ENCODE data around the gene ABCC11.
"Not testable (repeated sequence)": the region's sequence is repeated elsewhere in the genome, so short reads cannot be mapped to it uniquely, and the experiment has no call there.

ABCC11 gene

DNA sequence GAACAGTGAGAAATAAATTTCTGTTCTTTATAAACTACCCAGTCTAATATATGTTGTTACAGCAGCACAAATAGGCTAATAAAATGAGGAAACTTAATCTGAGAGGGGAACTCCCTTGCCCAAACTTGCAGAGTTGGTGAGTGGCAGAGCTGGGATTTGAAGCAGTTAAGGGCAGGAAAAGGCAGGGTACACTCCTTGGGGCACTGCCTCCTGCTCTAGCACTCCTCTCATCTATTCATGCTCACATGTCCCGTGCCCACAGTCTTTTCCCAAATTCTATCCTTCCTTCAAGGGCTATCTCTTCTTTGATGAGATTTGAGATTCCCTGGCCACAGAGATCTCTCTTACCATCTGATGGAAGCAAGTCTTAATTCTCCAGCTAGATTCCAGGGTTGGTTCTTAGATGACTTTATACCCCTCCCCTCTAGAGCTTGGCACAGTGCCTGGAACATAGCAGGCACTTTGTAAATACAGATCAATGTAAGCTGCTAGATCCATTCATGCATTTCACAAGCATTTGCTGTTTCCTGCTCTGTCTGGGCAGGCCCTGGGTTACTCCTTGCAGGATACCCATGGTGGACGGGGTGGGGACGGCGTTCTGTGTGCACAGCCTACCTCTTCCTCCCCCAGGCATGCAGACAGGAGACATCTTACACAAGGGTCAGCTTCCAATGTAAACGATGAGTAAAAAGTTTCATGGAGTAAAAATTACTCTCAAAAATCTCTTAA lies 52.3 kb downstream of the ABCC11 start:
- peak; percentile 19 for DNase-seq (ENCODE audit: low read depth)
- H3K4me3 ChIP-seq (ENCODE audit: control insufficient read depth, low read depth, low read length): no peak overlapping the region
- TF ChIP-seq, protein P1, sequence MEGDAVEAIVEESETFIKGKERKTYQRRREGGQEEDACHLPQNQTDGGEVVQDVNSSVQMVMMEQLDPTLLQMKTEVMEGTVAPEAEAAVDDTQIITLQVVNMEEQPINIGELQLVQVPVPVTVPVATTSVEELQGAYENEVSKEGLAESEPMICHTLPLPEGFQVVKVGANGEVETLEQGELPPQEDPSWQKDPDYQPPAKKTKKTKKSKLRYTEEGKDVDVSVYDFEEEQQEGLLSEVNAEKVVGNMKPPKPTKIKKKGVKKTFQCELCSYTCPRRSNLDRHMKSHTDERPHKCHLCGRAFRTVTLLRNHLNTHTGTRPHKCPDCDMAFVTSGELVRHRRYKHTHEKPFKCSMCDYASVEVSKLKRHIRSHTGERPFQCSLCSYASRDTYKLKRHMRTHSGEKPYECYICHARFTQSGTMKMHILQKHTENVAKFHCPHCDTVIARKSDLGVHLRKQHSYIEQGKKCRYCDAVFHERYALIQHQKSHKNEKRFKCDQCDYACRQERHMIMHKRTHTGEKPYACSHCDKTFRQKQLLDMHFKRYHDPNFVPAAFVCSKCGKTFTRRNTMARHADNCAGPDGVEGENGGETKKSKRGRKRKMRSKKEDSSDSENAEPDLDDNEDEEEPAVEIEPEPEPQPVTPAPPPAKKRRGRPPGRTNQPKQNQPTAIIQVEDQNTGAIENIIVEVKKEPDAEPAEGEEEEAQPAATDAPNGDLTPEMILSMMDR (conservative IDR thresholded peaks at IDR 0.05; ENCODE audit: control insufficient read depth, insufficient read depth, low read depth, low read length): no peak

DNA sequence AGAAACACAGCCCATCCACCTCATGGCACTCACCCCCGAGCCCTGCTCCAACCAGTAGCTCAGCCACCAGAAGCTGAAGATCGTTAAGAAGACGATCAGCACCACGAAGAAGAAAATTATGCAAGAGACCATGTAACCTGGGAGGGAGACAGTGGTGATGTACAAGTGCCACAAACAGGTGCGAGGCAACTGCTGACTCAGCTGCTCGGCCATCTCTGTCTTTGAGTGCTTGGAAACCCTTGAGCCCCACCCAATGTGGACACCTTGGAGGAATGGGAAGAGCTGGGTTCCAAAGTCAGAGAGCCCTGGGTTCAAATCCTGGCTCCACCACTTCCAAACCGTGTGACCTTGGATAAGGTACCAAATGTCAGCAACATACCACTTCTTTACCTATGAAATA lies 53.5 kb downstream of the ABCC11 start:
- no peak overlapping the region for H3K4me3 ChIP-seq (ENCODE audit: control insufficient read depth, low read depth, low read length)
- no peak for DNase-seq (ENCODE audit: low read depth)
- TF ChIP-seq, protein P1 (conservative IDR thresholded peaks at IDR 0.05; ENCODE audit: control insufficient read depth, insufficient read depth, low read depth, low read length): no peak

DNA sequence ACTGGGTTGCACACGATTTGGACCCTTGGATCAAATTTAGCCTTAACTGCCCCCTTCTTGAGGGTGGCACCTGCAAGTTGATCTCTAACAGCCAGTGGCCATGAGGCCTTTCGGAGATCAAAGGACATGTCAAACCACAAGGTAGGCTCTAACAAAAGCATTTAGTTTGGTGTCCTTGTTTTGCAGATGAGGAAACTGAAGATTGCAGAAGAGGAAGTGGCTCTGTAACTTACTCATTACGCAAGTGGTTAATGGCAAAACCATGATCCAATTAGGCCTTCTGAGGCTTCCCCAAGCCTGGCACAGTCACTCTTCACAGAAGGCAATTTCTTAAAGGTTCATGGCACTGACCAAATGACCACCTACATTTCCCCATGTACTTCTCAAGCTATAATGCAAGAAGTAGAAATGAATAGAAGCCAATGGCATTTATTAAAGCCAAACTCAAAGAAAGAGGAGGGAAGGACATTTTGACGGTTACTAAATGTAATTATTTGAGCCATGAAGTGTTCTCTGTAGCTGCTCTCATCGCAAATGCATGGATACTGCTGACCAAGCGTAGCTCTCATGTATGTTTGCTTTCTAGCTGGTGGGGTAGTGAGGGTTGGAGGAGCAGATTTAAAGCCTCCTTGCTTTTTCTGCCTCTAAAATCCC lies 58.8 kb downstream of the ABCC11 start:
- no peak overlapping the region for H3K4me3 ChIP-seq (ENCODE audit: control insufficient read depth, low read depth, low read length)
- TF ChIP-seq, protein P1 (conservative IDR thresholded peaks at IDR 0.05; ENCODE audit: control insufficient read depth, insufficient read depth, low read depth, low read length): no peak
- DNase-seq (ENCODE audit: low read depth): peak; percentile 14

DNA sequence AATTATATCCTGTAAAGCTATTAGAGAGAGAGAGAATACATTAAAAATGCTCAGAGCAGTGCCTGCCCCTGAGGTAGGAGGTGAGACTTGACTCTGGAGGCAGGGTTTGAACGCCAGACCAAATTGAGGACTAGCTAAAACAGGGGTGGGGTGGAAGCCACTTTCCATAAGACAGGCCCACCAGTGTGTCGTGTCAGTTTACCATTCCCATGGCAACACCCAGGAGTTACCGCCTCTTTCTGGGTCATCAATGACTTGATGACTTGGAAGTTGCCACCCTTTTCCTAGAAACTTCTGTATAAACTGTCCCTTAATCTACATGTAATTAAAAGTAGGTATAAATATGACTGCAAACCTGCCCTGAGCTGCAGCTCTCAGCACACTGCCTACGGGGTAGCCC lies 59.6 kb downstream of the ABCC11 start:
- DNase-seq (ENCODE audit: low read depth): no peak
- TF ChIP-seq, protein P1 (conservative IDR thresholded peaks at IDR 0.05; ENCODE audit: control insufficient read depth, insufficient read depth, low read depth, low read length): no peak
- no peak overlapping the region for H3K4me3 ChIP-seq (ENCODE audit: control insufficient read depth, low read depth, low read length)

DNA sequence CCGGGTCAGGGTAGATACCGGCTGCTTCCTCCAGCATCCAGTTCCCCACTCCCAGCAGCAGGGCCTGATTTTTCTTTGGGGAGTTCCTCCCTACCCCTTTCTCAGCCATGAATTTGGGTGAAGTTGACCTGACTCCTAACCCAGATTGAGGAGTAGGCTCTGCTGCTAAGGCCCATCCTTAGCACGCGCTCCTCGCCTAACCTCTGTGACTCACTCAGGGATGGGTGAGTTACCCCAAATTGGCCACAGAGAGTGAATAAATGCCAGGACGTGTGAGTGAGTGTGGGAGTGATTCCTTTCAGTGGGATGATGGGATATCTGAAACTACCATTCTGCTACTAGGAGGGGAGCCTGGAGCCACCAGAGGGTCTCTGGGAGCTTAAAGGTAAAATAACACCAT lies 62.7 kb downstream of the ABCC11 start:
- no peak overlapping the region for H3K4me3 ChIP-seq (ENCODE audit: control insufficient read depth, low read depth, low read length)
- peak; percentile 31 for DNase-seq (ENCODE audit: low read depth)
- TF ChIP-seq, protein P1 (conservative IDR thresholded peaks at IDR 0.05; ENCODE audit: control insufficient read depth, insufficient read depth, low read depth, low read length): no peak

DNA sequence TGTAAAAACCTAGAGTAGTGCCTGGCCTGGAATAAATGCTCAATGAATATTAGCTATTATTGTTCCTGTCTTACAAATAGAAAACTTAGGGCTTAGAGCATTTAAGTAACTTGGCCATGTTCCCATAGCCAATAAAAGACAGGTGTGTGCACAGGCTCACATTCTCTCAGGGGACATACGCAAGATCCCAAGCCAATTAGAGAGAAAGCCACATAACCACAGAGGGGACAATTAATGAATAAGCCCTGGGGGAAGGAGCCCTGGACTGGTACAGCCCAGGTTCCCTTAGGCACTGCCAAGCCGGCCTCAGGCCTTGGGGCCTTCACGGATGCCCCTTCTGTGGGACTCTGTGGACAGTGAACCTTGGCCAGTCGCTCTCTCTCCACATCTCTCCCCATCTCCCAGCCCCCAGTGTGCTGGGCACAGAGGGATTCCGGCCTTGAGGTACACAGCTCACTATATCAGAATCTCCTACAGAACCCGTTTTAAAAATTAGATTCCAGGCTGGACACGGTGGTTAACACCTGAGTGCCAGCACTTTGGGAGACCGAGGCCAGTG lies 64.3 kb downstream of the ABCC11 start:
- H3K4me3 ChIP-seq (ENCODE audit: control insufficient read depth, low read depth, low read length): no peak overlapping the region
- TF ChIP-seq, protein P1 (conservative IDR thresholded peaks at IDR 0.05; ENCODE audit: control insufficient read depth, insufficient read depth, low read depth, low read length): no peak
- DNase-seq (ENCODE audit: low read depth): no peak

DNA sequence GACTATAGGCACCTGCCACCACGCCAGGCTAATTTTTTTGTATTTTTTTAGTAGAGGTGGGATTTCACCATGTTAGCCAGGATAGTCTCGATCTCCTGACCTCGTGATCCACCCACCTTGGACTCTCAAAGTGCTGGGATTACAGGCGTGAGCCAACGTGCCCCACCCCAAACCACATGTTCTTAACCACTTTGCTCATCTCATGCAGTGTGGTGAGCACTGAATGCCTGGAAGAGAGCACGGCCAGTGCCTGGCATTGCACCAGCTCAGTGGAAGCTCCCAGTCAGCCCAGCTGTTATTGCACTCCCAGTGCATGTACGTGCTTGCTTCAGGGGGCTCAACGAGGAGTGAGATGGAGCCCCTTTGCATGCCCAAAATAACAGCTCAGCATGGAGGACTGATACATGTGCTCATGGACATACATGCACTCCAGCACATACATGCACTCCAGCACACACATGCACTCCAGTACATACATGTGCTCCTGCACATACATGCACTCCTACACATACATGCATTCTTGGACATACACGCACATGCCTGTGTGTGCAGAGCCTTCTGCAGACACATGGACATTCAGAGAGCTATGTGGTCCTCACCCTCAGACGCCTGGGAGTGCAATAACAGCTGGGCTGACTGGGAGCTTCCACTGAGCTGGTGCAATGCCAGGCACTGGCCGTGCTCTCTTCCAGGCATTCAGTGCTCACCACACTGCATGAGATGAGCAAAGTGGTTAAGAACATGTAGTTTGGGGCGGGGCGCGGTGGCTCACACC lies 65.4 kb downstream of the ABCC11 start:
- not testable (repeated sequence) for H3K4me3 ChIP-seq (ENCODE audit: control insufficient read depth, low read depth, low read length)
- DNase-seq (ENCODE audit: low read depth): peak; percentile 49
